Activated B cell treated with CpG ODN at 0.5 μM for 24 hours (primary cell): ENCODE measurements around the gene UBIAD1. TPM values are rescaled to one million over a fixed set of nuclear protein-coding genes. Genes with fewer than 3 reads are reported as not detected.

ENCODE experiments used
- ATAC-seq: fragments of 200-7000 bp; cut with Tn5 transposase; one replicate; pipeline ENCODE4 v1.10.0; 2021; ENCODE audit warnings: low read depth, mild to moderate bottlenecking, moderate library complexity
- CTCF ChIA-PET: fragments of 350-600 bp; sonication (Branson Sonifier 250); formaldehyde crosslinking; loops from one replicate; lab custom pipeline; 2021; ENCODE audit warnings: antibody characterized with exemption; lab: Charles Lee
- POLR2A ChIA-PET: fragments of 350-600 bp; sonication (Branson Sonifier 250); formaldehyde crosslinking; loops from one replicate; lab custom pipeline; 2021; ENCODE audit warnings: antibody characterized with exemption; lab: Charles Lee
- DNase-seq: peaks from one replicate; pipeline ENCODE4 v3.0.0; 2022
- H3K27ac Mint-ChIP-seq: one replicate; pipeline ENCODE4 v1.8.0; 2020; ENCODE audit warnings: mixed read lengths
- H3K27me3 Mint-ChIP-seq: one replicate; pipeline ENCODE4 v1.8.0; 2021; ENCODE audit warnings: mixed read lengths
- H3K36me3 Mint-ChIP-seq: one replicate; pipeline ENCODE4 v1.8.0; 2021; ENCODE audit warnings: low read depth, mixed read lengths
- H3K4me1 Mint-ChIP-seq: one replicate; pipeline ENCODE4 v1.8.0; 2021; ENCODE audit warnings: mixed read lengths
- H3K4me3 Mint-ChIP-seq: one replicate; pipeline ENCODE4 v1.8.0; 2020; ENCODE audit warnings: mild to moderate bottlenecking, mixed read lengths
- H3K9me3 Mint-ChIP-seq: one replicate; pipeline ENCODE4 v1.8.0; 2020; ENCODE audit warnings: mixed read lengths
- intact Hi-C: fragments of 100-400 bp; cut with micrococcal nuclease; formaldehyde crosslinking; loops from one replicate; pipeline ENCODE4 v1.15.1; 2024
- total RNA-seq: library from RNA; stranded (reverse); gene quantifications from 2 replicates; pipeline ENCODE4 v1.2.3, GENCODE V29; 2022
- TF ChIP-seq, protein P1 (sequence below): fragments of 200-600 bp; IDR thresholded peaks from one replicate; pipeline ENCODE4 v1.8.0; 2022; ENCODE audit warnings: antibody characterized with exemption, mild to moderate bottlenecking

UBIAD1 gene, protein sequence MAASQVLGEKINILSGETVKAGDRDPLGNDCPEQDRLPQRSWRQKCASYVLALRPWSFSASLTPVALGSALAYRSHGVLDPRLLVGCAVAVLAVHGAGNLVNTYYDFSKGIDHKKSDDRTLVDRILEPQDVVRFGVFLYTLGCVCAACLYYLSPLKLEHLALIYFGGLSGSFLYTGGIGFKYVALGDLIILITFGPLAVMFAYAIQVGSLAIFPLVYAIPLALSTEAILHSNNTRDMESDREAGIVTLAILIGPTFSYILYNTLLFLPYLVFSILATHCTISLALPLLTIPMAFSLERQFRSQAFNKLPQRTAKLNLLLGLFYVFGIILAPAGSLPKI
- 23.3 and 27.8 TPM in 2 replicates for total RNA-seq

- intact Hi-C loops: loop anchor here (1.0 to 2.0 kb wide), 5 partner anchors 8 to 636 kb away; partner anchors contain the start of genes CLCN6, MAD2L2 and MTOR
- peak within 1 kb of the TSS; percentile 96 for H3K27ac Mint-ChIP-seq
Observed at GRCh38 chr1:11272832-11273594, at the start of gene UBIAD1. Gene UBIAD1, plus strand, starts transcription at chr1:11273198. Its CDS starts 334 bp downstream, at chr1:11273532.

GRCh38 chr1:11227106-11228077 lies 45.6 kb upstream of the UBIAD1 start:
- Mint-ChIP-seq H3K4me3 (peak overlapping the region; percentile 64), H3K27me3 (no peaks in the 10 kb centered on the region), H3K4me1 (peaks cover 57% of the 10 kb centered on the region), H3K27ac (peak overlapping the region; percentile 86), H3K36me3 (peaks cover 73% of the 10 kb centered on the region), H3K9me3 (no peaks in the 10 kb centered on the region)
- intact Hi-C loops: loop anchor here (5.0 kb wide), 1 partner anchor 35 kb away; the partner anchor contains the start of gene MTOR
- ChIA-PET POLR2A (interaction anchor here (0.7 to 1.6 kb wide), 9 partner anchors 34 to 1602 kb away, joined by 3 to 10 read pairs (median 6); partner anchors contain the start of gene TARDBP), CTCF (no interaction called here)
- DNase-seq (no peak), ATAC-seq (peak; percentile 75)
- TF ChIP-seq, protein P1, sequence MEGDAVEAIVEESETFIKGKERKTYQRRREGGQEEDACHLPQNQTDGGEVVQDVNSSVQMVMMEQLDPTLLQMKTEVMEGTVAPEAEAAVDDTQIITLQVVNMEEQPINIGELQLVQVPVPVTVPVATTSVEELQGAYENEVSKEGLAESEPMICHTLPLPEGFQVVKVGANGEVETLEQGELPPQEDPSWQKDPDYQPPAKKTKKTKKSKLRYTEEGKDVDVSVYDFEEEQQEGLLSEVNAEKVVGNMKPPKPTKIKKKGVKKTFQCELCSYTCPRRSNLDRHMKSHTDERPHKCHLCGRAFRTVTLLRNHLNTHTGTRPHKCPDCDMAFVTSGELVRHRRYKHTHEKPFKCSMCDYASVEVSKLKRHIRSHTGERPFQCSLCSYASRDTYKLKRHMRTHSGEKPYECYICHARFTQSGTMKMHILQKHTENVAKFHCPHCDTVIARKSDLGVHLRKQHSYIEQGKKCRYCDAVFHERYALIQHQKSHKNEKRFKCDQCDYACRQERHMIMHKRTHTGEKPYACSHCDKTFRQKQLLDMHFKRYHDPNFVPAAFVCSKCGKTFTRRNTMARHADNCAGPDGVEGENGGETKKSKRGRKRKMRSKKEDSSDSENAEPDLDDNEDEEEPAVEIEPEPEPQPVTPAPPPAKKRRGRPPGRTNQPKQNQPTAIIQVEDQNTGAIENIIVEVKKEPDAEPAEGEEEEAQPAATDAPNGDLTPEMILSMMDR: no peak

More at GRCh38 chr1:11272832-11273594, at the start of gene UBIAD1:
- POLR2A ChIA-PET: interaction anchor here (0.6 to 3.5 kb wide), 9 partner anchors 10 to 636 kb away, joined by 3 to 79 read pairs (median 7); partner anchors contain the start of genes CLCN6, EXOSC10, MTOR and TARDBP
- ATAC-seq (peak; percentile 86), DNase-seq (peak; percentile 80)
- Mint-ChIP-seq H3K9me3 (no peaks in the 10 kb centered on the region), H3K27me3 (no peaks in the 10 kb centered on the region), H3K4me3 (peak within 1 kb of the TSS; percentile 93), H3K4me1 (peaks cover 35% of the 10 kb centered on the region), H3K36me3 (peaks cover 21% of the 10 kb centered on the region)
- CTCF ChIA-PET: no interaction called here
- TF ChIP-seq, protein P1: no peak

GRCh38 chr1:11229203-11229602 lies 43.8 kb upstream of the UBIAD1 start:
- Mint-ChIP-seq H3K36me3 (peaks cover 80% of the 10 kb centered on the region), H3K27ac (peak overlapping the region; percentile 86), H3K27me3 (no peaks in the 10 kb centered on the region), H3K9me3 (no peaks in the 10 kb centered on the region), H3K4me1 (peaks cover 52% of the 10 kb centered on the region), H3K4me3 (no peak overlapping the region)
- ATAC-seq (peak; percentile 55), DNase-seq (no peak)
- intact Hi-C loops: loop anchor here (5.0 kb wide), 1 partner anchor 33 kb away; the partner anchor contains the start of gene MTOR
- POLR2A ChIA-PET: interaction anchor here (0.6 to 1.2 kb wide), 2 partner anchors 32 to 159 kb away, joined by 5 to 6 read pairs; partner anchors contain the start of gene MTOR
- CTCF ChIA-PET: interaction anchor here (0.6 kb wide), 1 partner anchor 12 kb away, joined by 3 read pairs; no protein-coding TSS in a partner anchor
- TF ChIP-seq, protein P1: no peak

GRCh38 chr1:11233208-11233607 lies 39.8 kb upstream of the UBIAD1 start:
- intact Hi-C loops: no loop called here

More at GRCh38 chr1:11233208-11233607, 39.8 kb upstream of the UBIAD1 start:
- Mint-ChIP-seq H3K27ac (no peak overlapping the region), H3K9me3 (no peaks in the 10 kb centered on the region), H3K27me3 (no peaks in the 10 kb centered on the region), H3K4me1 (peaks cover 34% of the 10 kb centered on the region), H3K4me3 (no peak overlapping the region), H3K36me3 (peaks cover 89% of the 10 kb centered on the region)
- TF ChIP-seq, protein P1: no peak
- DNase-seq (no peak), ATAC-seq (no peak)
- ChIA-PET CTCF (interaction anchor here (0.7 kb wide), 2 partner anchors 194 to 201 kb away, joined by 3 to 4 read pairs; no protein-coding TSS in a partner anchor), POLR2A (no interaction called here)
